Breast epithelium (tissue), 4 donors: ENCODE data around the gene KRTAP5-11. TPM values are rescaled to one million over a fixed set of nuclear protein-coding genes. Genes with fewer than 3 reads are reported as not detected.
"Not testable (repeated sequence)": the region's sequence is repeated elsewhere in the genome, so short reads cannot be mapped to it uniquely, and the experiment has no call there.

ENCODE experiments used
- DNase-seq, 2 donors: peaks; one replicate each; pipeline ENCODE4 v3.0.0-alpha.2; 2019; ENCODE audit warnings: low spot score in 2 of 2
- H3K27ac ChIP-seq, 2 donors: fragments of 200-600 bp; sonication (generic) in 1 of 2; one replicate each; pipeline ENCODE4 v1.5.1; 2016 to 2019; ENCODE audit warnings: mild to moderate bottlenecking in 1 of 2
- H3K27me3 ChIP-seq, 2 donors: fragments of 200-600 bp; sonication (generic) in 1 of 2; one replicate each; pipeline versions ENCODE4 v1.5.1 to v1.6.0; 2017 to 2019; ENCODE audit warnings: control low read depth in 1 of 2, mild to moderate bottlenecking in 1 of 2
- H3K36me3 ChIP-seq: fragments of 200-600 bp; one replicate; pipeline ENCODE4 v1.5.1; 2019
- H3K4me1 ChIP-seq, 2 donors: fragments of 200-600 bp; sonication (generic); one replicate each; pipeline ENCODE4 v1.5.1; 2016 to 2019; ENCODE audit warnings: control low read depth in 1 of 2
- H3K4me3 ChIP-seq, 3 donors: fragments of 200-600 bp; sonication (generic); 1 replicate in 2 of 3; 2 replicates in 1 of 3; pipeline ENCODE4 v1.5.1; 2016 to 2019; ENCODE audit warnings: mild to moderate bottlenecking in 3 of 3, moderate library complexity in 2 of 3
- H3K9me3 ChIP-seq, 2 donors: fragments of 200-600 bp; sonication (generic) in 1 of 2; one replicate each; pipeline ENCODE4 v1.5.1; 2016 to 2019; ENCODE audit warnings: control low read depth in 1 of 2
- POLR2A ChIP-seq: fragments of 450-650 bp; IDR thresholded peaks from one replicate; pipeline ENCODE4 v1.6.1; 2016; ENCODE audit warnings: antibody characterized with exemption, mild to moderate bottlenecking, moderate library complexity
- POLR2AphosphoS5 ChIP-seq, 3 donors: sonication (generic); formaldehyde crosslinking; IDR thresholded peaks; one replicate each; pipeline ENCODE4 v1.6.1; 2017; ENCODE audit warnings: antibody characterized with exemption in 3 of 3
- intact Hi-C: fragments of 100-400 bp; cut with DNase I; formaldehyde crosslinking; loops from one replicate; pipeline ENCODE4 v1.15.1; 2023; ENCODE audit warnings: low total_unique reads
- total RNA-seq, 3 donors: library from RNA; depleted of rRNA; stranded (reverse); fragments of >200 nt; gene quantifications; one replicate each; pipeline ENCODE4 v1.1.0, GENCODE V29; 2016
- TF ChIP-seq, protein P1 (sequence below), 3 donors: fragments of 450-650 bp; IDR thresholded peaks; one replicate each; pipeline ENCODE4 v1.5.1; 2016 to 2017; ENCODE audit warnings: antibody characterized with exemption in 3 of 3, mild to moderate bottlenecking in 3 of 3, moderate library complexity in 3 of 3

Gene KRTAP5-11
- total RNA-seq, 3 donors from 2014 or later = not detected

DNA sequence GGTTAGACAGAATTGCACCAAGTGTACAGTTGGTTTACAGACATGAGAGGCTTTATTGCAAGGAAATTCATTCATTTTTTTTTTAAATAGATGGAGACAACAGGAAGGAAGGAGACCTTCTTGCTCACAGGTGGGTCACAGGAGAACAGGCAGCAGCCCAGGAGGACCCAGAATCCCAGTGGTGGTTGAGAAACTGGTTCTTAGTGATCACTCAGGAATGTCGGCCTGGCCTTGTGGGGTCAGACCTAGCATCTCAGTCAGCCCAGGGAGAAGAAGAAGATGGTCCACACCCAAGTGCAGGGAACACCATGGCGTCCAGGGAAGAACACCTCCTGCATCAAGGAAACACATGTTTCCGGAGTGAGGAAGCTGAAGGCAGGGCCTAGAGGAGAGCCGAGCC is 849 bp downstream of the KRTAP5-11 start:
- no peaks in the 10 kb centered on the region for H3K9me3 ChIP-seq
- no peak overlapping the region for H3K4me3 ChIP-seq
- H3K36me3 ChIP-seq = no peaks in the 10 kb centered on the region
- TF ChIP-seq, protein P1, sequence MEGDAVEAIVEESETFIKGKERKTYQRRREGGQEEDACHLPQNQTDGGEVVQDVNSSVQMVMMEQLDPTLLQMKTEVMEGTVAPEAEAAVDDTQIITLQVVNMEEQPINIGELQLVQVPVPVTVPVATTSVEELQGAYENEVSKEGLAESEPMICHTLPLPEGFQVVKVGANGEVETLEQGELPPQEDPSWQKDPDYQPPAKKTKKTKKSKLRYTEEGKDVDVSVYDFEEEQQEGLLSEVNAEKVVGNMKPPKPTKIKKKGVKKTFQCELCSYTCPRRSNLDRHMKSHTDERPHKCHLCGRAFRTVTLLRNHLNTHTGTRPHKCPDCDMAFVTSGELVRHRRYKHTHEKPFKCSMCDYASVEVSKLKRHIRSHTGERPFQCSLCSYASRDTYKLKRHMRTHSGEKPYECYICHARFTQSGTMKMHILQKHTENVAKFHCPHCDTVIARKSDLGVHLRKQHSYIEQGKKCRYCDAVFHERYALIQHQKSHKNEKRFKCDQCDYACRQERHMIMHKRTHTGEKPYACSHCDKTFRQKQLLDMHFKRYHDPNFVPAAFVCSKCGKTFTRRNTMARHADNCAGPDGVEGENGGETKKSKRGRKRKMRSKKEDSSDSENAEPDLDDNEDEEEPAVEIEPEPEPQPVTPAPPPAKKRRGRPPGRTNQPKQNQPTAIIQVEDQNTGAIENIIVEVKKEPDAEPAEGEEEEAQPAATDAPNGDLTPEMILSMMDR (IDR thresholded peaks at IDR 0.05) = no peak
- TF ChIP-seq POLR2A = no peak
- no peak for TF ChIP-seq POLR2AphosphoS5 (IDR thresholded peaks at IDR 0.05)
- H3K4me1 ChIP-seq = no peaks in the 10 kb centered on the region
- intact Hi-C loops = no loop called here
- no peaks in the 10 kb centered on the region for H3K27me3 ChIP-seq
- no peak for DNase-seq
- no peak overlapping the region for H3K27ac ChIP-seq

DNA sequence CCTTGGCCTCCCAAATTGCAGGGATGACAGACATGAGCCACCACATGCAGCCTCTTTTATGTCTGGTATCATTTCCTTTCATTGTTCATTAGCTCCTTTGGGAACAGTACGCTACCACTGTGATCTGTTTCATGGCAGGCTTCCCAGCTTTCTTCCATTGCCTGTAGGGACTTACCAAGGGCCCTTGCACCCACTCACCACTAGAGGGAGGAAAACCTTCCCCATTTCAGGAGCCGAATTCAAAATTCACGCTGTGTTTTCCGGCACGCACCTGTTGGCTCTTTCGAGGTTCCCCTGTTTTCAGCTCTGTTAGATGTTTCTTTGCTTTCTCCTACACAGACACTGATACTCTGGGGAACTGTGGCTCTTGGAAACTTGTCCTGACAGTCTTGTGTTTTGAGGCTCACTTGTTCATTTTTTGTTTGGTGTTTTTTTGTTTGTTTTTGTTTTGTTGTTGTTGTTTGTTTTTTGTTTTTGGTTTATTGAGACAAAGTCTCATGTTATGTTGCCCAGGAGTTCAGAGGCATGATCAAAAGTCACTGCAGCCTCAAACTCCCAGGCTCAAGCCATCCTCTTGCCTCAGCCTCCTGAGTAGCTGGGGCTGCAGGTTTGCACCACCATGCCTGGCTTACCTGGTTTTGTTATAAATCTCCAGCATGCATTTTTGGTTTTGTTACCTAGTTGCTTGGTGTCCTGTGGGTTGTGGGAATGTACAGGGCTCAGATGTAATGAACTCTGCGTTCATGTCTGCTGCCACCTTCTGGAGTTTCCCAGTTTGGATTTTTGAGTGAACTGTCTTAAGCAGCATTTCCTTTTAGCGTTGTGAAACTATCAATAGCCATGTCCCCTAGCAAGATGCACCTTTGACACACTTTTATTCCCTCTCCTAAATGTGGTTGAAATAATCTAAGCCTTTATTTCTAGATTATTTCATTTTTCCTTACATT is 2.3 kb downstream of the KRTAP5-11 start:
- H3K27me3 ChIP-seq = no peaks in the 10 kb centered on the region
- intact Hi-C loops = no loop called here
- peak; percentile 63 to 71 for DNase-seq
- H3K9me3 ChIP-seq = no peaks in the 10 kb centered on the region
- no peak for TF ChIP-seq POLR2AphosphoS5 (IDR thresholded peaks at IDR 0.05)
- TF ChIP-seq, protein P1 (IDR thresholded peaks at IDR 0.05) = peak; percentile 50 to 69 (median 61)
- H3K36me3 ChIP-seq = no peaks in the 10 kb centered on the region
- no peaks in the 10 kb centered on the region for H3K4me1 ChIP-seq
- no peak overlapping the region for H3K27ac ChIP-seq
- no peak overlapping the region for H3K4me3 ChIP-seq

DNA sequence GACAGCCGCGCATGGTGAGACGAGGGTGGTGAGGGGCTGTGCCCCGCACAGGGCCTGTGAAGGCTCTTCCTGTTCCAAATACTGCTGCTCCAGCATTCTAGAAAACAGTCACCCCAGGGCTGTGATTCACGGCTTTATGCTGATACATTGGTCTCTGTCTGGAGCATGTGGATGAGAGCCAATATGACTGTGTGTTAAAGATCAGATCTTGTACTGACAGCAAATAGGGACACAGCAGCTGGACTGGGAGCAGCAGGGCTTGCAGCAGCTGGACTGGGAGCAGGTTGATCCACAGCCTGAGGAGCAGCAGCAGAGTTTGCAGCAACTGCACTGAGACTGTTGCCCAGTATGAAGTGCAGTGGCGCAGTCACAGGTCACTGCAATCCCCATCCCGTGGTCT is 3.2 kb downstream of the KRTAP5-11 start:
- H3K9me3 ChIP-seq, intact Hi-C loops, H3K36me3 ChIP-seq, H3K4me1 ChIP-seq, H3K27ac ChIP-seq, H3K27me3 ChIP-seq, DNase-seq, H3K4me3 ChIP-seq: not testable (repeated sequence)

DNA sequence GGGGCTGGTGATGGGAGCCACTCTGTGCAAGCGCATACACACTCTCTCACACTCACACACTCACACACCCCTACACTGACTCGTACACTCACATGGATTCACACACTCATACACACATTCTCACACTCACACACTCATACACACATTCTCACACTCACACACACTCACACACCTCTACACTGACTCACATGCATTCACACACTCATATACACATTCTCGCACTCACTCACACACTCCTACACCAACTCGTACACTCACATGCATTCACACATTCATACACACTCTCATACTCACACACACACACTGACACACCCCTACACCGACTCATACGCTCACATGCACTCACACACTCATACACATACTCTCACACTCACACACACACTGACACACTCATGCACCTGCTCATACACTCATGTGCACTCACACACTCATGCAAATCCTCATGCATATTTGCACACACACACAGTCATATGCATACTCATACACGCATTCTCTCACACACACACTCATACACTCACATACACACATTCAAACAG is 5.1 kb downstream of the KRTAP5-11 start:
- DNase-seq = no peak
- Histone ChIP-seq H3K4me1 (no peaks in the 10 kb centered on the region), H3K27me3 (no peaks in the 10 kb centered on the region), H3K27ac (no peak overlapping the region), H3K9me3 (no peaks in the 10 kb centered on the region), H3K36me3 (no peaks in the 10 kb centered on the region), H3K4me3 (no peak overlapping the region)
- TF ChIP-seq, protein P1 (IDR thresholded peaks at IDR 0.05) = no peak
- TF ChIP-seq POLR2AphosphoS5 (IDR thresholded peaks at IDR 0.05) = no peak
- TF ChIP-seq POLR2A = no peak
- intact Hi-C loops = no loop called here

DNA sequence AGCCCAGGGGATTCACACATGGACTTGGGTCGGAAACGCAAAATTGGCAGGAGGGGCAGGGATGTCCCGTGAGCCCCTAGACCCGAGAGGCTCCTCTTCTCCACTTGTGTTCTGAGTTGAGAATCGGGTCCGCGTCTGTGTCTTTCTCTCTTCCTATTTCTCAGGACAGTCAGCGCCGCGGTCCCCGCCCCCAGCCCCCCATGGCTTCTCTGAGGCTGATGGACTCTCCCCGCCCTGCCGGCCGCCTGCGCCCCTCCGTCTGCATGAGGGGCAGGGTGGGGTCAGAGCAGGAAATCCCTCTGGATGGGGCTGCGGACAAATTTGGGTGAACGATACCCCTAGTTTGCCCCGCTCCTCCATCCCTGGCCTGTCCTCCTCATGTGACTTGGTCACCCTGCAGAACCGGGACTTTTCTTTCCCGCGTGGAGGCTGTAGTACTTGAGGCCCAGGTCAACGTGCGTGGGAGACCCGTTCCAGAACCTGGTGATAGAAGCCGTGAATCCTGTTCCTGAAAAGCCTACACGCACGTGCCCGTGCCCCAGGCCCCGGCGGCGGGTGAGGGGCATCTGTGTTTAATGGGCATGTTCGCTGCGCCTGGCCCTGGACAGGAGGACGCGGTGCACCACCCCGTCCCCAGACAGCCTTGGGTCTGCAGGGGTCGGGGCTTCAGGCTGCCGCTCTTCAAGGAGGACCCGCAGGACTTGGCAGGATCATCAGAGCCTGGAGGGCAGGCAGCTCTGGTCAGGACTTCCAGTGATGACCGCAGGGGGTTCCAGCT is 5.8 kb downstream of the KRTAP5-11 start:
- intact Hi-C loops, H3K4me1 ChIP-seq, H3K4me3 ChIP-seq, DNase-seq, H3K27me3 ChIP-seq, H3K9me3 ChIP-seq, H3K36me3 ChIP-seq, H3K27ac ChIP-seq: not testable (repeated sequence)
